BE2C (cell line): ENCODE results near the gene ZFPM1.

Source experiments
- DNase-seq: peaks from one replicate; pipeline ENCODE4 v3.0.0-alpha.2; 2020
- H3K27me3 ChIP-seq: fragments of 250-450 bp; sonication (Bioruptor Pico); 2 replicates; pipeline ENCODE4 v1.5.1; 2020; ENCODE audit warnings: mild to moderate bottlenecking
- H3K36me3 ChIP-seq: fragments of 250-450 bp; sonication (Bioruptor Pico); 2 replicates; pipeline ENCODE4 v1.5.1; 2020; ENCODE audit warnings: mild to moderate bottlenecking
- H3K4me1 ChIP-seq: fragments of 250-450 bp; sonication (Bioruptor Pico); 2 replicates; pipeline ENCODE4 v1.5.1; 2020
- H3K4me3 ChIP-seq: 2 replicates; pipeline ENCODE4 v1.5.1; 2011; ENCODE audit warnings: low read depth, low read length
- H3K9me3 ChIP-seq: fragments of 250-450 bp; sonication (Bioruptor Pico); 2 replicates; pipeline ENCODE4 v1.5.1; 2020
- TF ChIP-seq, protein P1 (sequence below): IDR thresholded peaks from 2 replicates; pipeline ENCODE4 v1.5.1; 2012; ENCODE audit warnings: mild to moderate bottlenecking, low read depth, low read length

The ZFPM1 gene

GRCh38 chr16:88465387-88465983 is 12.4 kb downstream of the ZFPM1 start:
- TF ChIP-seq, protein P1, sequence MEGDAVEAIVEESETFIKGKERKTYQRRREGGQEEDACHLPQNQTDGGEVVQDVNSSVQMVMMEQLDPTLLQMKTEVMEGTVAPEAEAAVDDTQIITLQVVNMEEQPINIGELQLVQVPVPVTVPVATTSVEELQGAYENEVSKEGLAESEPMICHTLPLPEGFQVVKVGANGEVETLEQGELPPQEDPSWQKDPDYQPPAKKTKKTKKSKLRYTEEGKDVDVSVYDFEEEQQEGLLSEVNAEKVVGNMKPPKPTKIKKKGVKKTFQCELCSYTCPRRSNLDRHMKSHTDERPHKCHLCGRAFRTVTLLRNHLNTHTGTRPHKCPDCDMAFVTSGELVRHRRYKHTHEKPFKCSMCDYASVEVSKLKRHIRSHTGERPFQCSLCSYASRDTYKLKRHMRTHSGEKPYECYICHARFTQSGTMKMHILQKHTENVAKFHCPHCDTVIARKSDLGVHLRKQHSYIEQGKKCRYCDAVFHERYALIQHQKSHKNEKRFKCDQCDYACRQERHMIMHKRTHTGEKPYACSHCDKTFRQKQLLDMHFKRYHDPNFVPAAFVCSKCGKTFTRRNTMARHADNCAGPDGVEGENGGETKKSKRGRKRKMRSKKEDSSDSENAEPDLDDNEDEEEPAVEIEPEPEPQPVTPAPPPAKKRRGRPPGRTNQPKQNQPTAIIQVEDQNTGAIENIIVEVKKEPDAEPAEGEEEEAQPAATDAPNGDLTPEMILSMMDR, result no peak
- H3K4me1 ChIP-seq, result peaks cover 29% of the 10 kb centered on the region
- no peak for DNase-seq

GRCh38 chr16:88466175-88466862 is 13.2 kb downstream of the ZFPM1 start:
- Histone ChIP-seq H3K4me1 (peaks cover 28% of the 10 kb centered on the region), H3K9me3 (no peaks in the 10 kb centered on the region), H3K36me3 (no peaks in the 10 kb centered on the region), H3K4me3 (no peak overlapping the region), H3K27me3 (no peaks in the 10 kb centered on the region)
- no peak for DNase-seq
- TF ChIP-seq, protein P1, result no peak

More at GRCh38 chr16:88465387-88465983, 12.4 kb downstream of the ZFPM1 start:
- H3K9me3 ChIP-seq, result no peaks in the 10 kb centered on the region
- no peak overlapping the region for H3K4me3 ChIP-seq
- H3K27me3 ChIP-seq, result no peaks in the 10 kb centered on the region
- no peaks in the 10 kb centered on the region for H3K36me3 ChIP-seq

GRCh38 chr16:88466949-88467348 is 13.9 kb downstream of the ZFPM1 start:
- Histone ChIP-seq H3K9me3 (no peaks in the 10 kb centered on the region), H3K27me3 (no peaks in the 10 kb centered on the region), H3K4me1 (peaks cover 27% of the 10 kb centered on the region), H3K36me3 (no peaks in the 10 kb centered on the region), H3K4me3 (no peak overlapping the region)
- TF ChIP-seq, protein P1, result no peak
- no peak for DNase-seq

- no peaks in the 10 kb centered on the region for H3K36me3 ChIP-seq
- H3K27me3 ChIP-seq, result no peaks in the 10 kb centered on the region
- DNase-seq, result no peak
- H3K4me1 ChIP-seq, result peaks cover 28% of the 10 kb centered on the region
- no peak overlapping the region for H3K4me3 ChIP-seq
- no peaks in the 10 kb centered on the region for H3K9me3 ChIP-seq
- TF ChIP-seq, protein P1, result no peak
Measured at GRCh38 chr16:88467541-88467944, 14.5 kb downstream of the ZFPM1 start.

GRCh38 chr16:88468275-88469129 is 15.4 kb downstream of the ZFPM1 start:
- peaks cover 38% of the 10 kb centered on the region for H3K4me1 ChIP-seq
- TF ChIP-seq, protein P1, result no peak
- H3K4me3 ChIP-seq, result peak overlapping the region; percentile 44
- H3K27me3 ChIP-seq, result no peaks in the 10 kb centered on the region
- peak; percentile 95 for DNase-seq
- no peaks in the 10 kb centered on the region for H3K9me3 ChIP-seq
- H3K36me3 ChIP-seq, result no peaks in the 10 kb centered on the region
